Measurements from ENCODE around the gene LCE2C. TPM values are rescaled to one million over a fixed set of nuclear protein-coding genes. Genes with fewer than 3 reads are reported as not detected.
"Not testable (repeated sequence)": the region's sequence is repeated elsewhere in the genome, so short reads cannot be mapped to it uniquely, and the experiment has no call there.

Gene LCE2C
- total RNA-seq, 1 donor from 2014 or later: not detected

DNA sequence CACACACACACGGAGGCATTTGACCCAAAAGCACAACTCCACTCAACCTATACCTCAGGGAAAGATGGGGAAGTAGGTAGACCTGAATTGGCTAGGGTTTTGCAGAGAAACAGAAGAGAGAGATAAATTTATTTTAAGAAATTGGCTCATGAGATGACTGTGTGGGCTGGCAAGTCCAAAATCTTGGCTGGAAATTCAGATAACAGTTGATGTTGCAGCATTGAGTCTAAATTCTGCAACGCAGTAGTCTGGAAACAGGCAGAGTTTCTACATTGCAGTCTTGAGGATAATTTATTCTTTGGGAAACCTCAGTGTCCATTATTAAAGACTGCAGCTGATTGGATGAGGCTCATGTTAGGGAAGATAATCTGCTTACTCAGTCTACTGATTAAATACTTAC, 6.5 kb downstream of the LCE2C start:
- H3K27me3 ChIP-seq: no peaks in the 10 kb centered on the region
- no peak overlapping the region for H3K27ac ChIP-seq
- TF ChIP-seq POLR2AphosphoS5 (IDR thresholded peaks at IDR 0.05; ENCODE audit: insufficient read depth in 1 of 2, low read depth in 1 of 2): no peak
- TF ChIP-seq, protein P1, sequence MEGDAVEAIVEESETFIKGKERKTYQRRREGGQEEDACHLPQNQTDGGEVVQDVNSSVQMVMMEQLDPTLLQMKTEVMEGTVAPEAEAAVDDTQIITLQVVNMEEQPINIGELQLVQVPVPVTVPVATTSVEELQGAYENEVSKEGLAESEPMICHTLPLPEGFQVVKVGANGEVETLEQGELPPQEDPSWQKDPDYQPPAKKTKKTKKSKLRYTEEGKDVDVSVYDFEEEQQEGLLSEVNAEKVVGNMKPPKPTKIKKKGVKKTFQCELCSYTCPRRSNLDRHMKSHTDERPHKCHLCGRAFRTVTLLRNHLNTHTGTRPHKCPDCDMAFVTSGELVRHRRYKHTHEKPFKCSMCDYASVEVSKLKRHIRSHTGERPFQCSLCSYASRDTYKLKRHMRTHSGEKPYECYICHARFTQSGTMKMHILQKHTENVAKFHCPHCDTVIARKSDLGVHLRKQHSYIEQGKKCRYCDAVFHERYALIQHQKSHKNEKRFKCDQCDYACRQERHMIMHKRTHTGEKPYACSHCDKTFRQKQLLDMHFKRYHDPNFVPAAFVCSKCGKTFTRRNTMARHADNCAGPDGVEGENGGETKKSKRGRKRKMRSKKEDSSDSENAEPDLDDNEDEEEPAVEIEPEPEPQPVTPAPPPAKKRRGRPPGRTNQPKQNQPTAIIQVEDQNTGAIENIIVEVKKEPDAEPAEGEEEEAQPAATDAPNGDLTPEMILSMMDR (IDR thresholded peaks at IDR 0.05): no peak
- no peak for TF ChIP-seq POLR2A (IDR thresholded peaks at IDR 0.05)
- intact Hi-C loops (cut with DNase I): no loop called here
- no peaks in the 10 kb centered on the region for H3K36me3 ChIP-seq
- H3K4me3 ChIP-seq: no peak overlapping the region
- no peak for DNase-seq (ENCODE audit: extremely low spot score in 2 of 2)
- no peaks in the 10 kb centered on the region for H3K4me1 ChIP-seq
- H3K9me3 ChIP-seq: no peaks in the 10 kb centered on the region

DNA sequence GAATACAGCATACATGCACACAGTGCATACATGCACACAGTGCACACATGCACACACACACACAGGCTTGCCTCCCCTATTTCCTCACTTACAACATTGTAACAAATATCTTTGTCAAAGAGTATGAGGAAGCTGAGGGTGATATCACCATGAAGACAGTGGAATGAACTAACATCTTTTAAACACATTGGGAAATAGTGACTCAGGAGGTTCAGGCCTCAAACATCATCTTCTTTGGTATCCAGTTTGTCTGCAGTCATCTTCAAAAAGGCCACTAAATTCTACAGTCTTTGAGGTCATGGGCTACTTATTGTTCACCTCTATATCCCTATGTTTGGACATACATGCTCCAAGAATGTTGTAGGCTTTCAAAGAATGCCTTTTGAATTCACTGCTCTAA, 8.8 kb downstream of the LCE2C start:
- no peaks in the 10 kb centered on the region for H3K9me3 ChIP-seq
- no peaks in the 10 kb centered on the region for H3K27me3 ChIP-seq
- TF ChIP-seq POLR2AphosphoS5 (IDR thresholded peaks at IDR 0.05; ENCODE audit: insufficient read depth in 1 of 2, low read depth in 1 of 2): no peak
- no peak for TF ChIP-seq POLR2A (IDR thresholded peaks at IDR 0.05)
- TF ChIP-seq, protein P1 (IDR thresholded peaks at IDR 0.05): no peak
- no peak overlapping the region for H3K4me3 ChIP-seq
- DNase-seq (ENCODE audit: extremely low spot score in 2 of 2): no peak
- intact Hi-C loops (cut with DNase I): no loop called here
- H3K36me3 ChIP-seq: no peaks in the 10 kb centered on the region
- H3K4me1 ChIP-seq: no peaks in the 10 kb centered on the region
- no peak overlapping the region for H3K27ac ChIP-seq

DNA sequence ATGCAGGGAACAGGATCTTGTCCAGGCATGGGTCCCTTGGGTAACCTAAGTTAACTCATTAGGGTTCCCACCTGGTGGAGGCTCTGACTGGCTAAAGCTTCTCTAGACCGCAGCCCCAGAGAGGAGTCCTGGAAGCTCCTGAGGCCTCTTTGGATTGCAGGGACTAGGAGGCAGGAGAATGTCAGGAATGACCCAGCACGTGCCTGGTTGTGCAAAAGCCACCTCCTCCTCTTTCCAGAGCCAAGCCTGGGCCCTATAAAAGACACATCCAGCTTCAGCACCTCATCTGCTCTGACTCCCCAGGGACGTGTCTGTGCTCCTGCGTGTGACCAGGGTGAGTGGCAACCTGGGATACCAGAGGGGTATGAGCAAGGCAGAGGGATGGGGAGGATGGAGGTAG, 10.7 kb downstream of the LCE2C start, which contains the start of gene LCE2B:
Gene LCE2B (plus strand): TSS at position 301 of the 400 bp plus-strand sequence. CDS start 721 bp downstream, outside the sequence.
- H3K4me3 ChIP-seq; H3K36me3 ChIP-seq; H3K27me3 ChIP-seq; intact Hi-C loops (cut with DNase I); H3K4me1 ChIP-seq; DNase-seq (ENCODE audit: extremely low spot score in 2 of 2); H3K9me3 ChIP-seq; H3K27ac ChIP-seq: not testable (repeated sequence)

DNA sequence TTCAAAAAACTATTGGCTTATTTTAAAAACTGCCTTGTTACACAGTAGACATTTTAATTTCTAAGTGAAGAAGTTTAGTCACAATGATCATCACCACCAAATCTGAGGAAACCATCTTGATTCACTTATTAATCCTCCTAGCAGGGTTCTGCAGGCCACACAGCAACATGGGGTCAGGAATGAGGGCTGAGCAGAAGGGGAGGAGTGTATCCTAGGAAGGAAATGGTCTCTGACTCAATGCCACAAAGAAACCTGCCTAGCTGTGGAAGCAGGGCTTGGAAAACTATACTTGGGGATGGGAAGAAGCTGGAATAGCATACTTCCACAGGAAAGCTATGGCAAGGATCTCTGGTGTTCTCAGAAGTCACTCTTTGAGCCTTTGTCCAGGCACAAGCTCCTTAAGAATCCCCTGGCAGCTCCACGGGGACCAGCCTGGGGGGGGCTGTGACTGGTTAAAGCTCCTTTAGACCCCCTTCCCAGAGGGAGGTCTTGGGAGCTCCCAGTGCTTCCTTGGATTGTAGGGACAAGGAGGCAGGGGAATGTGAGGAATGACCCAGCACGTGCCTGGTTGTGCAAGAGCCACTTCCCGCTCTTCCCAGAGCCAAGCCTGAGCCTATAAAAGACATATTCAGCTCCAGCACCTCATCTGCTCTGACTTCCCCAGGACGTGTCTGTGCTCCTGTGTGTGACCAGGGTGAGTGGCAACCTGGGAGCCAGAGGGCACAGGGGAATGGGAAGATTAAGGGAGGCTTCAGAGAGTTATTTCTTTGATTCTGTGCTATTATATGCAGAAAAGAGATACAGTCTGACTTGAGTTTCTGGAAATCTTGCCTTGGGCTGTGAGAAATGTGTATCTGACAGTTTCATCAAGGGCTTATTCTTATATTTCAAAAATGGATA, 22.9 kb downstream of the LCE2C start, which contains the start of gene LCE2A:
Gene LCE2A (plus strand): TSS at position 645 of the 900 bp plus-strand sequence. CDS start 557 bp downstream, outside the sequence.
- Histone ChIP-seq H3K27me3 (no peaks in the 10 kb centered on the region), H3K4me1 (no peaks in the 10 kb centered on the region), H3K9me3 (no peaks in the 10 kb centered on the region), H3K36me3 (no peaks in the 10 kb centered on the region), H3K4me3 (no peak within 1 kb of the TSS), H3K27ac (no peak within 1 kb of the TSS)
- TF ChIP-seq POLR2A (IDR thresholded peaks at IDR 0.05) (no peak), POLR2AphosphoS5 (IDR thresholded peaks at IDR 0.05; ENCODE audit: insufficient read depth in 1 of 2, low read depth in 1 of 2) (no peak)
- TF ChIP-seq, protein P1 (IDR thresholded peaks at IDR 0.05): no peak
- intact Hi-C loops (cut with DNase I): no loop called here
- no peak for DNase-seq (ENCODE audit: extremely low spot score in 2 of 2)

DNA sequence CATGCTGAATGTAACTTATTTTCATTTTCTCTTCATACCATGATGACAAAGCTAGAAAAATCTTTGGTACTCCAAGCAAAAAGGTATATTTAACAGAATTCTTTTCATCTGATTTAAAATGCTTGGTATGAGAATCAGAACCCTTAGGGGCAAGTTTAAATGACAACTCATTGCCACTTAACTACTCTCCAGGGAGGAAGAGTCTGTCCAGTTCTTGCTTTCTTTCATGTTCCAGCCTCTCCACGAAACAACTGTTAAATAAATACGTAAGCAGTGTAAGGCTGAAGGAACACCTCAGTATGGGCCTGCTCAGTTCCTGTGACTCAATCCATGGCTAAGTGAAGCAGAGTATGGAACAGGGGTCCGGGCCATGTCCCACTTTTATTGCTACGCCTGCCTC, 24.7 kb downstream of the LCE2C start:
- no peaks in the 10 kb centered on the region for H3K4me1 ChIP-seq
- intact Hi-C loops (cut with DNase I): no loop called here
- no peak overlapping the region for H3K27ac ChIP-seq
- H3K9me3 ChIP-seq: no peaks in the 10 kb centered on the region
- DNase-seq (ENCODE audit: extremely low spot score in 2 of 2): no peak
- TF ChIP-seq POLR2A (IDR thresholded peaks at IDR 0.05) (no peak), POLR2AphosphoS5 (IDR thresholded peaks at IDR 0.05; ENCODE audit: insufficient read depth in 1 of 2, low read depth in 1 of 2) (no peak)
- TF ChIP-seq, protein P1 (IDR thresholded peaks at IDR 0.05): no peak
- H3K27me3 ChIP-seq: no peaks in the 10 kb centered on the region
- H3K36me3 ChIP-seq: no peaks in the 10 kb centered on the region
- H3K4me3 ChIP-seq: no peak overlapping the region

Measured in vagina (tissue), 2 donors.